ENCODE data around the gene TUB. TPM values are rescaled to one million over a fixed set of nuclear protein-coding genes. Genes with fewer than 3 reads are reported as not detected.

The TUB gene
- total and polyA plus RNA-seq, 2 of the 8 experiments (the other 6 are each of a cell fraction or from before 2014, with no cell fraction given) = 15.3 to 31.3 TPM

DNA sequence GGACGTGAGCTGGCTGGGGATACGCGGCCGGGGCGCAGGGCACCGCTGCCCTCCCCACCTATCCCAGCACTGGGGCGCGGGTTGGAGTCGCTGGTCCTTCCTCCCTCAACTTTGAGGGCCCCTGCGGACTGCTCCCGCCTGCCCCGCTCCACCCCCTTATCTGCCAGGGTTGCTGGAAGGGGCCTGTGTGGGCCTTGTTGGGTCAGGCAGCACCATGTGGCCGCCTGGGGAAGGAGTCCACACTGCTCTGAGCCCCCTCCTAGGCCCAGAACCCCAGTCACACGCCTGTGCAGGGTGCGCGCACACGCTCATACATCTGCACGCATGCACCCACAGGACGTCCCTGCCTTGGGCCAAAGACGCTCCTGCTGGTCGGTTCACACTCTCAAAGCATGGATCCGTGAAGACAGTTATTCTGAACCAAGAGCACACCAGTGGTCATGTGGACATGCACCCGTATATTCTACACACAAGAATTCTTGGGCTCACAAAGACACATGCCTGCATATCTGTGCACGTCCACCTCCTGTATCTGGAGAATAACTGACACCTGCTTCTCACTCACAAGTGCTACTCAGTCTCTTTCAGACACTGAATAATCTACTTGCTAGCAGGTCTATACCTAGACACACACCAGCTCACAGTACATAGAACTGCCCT, 710 bp downstream of the TUB start (continued):
- TF ChIP-seq GABPA (IDR thresholded peaks at IDR 0.05; ENCODE audit: borderline replicate concordance, insufficient read depth, low read length) = 0 out of 2 replicates have a peak, but pooled peaks have one; percentile 3
- TF ChIP-seq SAP30 (IDR thresholded peaks at IDR 0.05; ENCODE audit: insufficient read depth, insufficient replicate concordance, low read length) = peak; percentile 44
- TF ChIP-seq BRCA1 (IDR thresholded peaks at IDR 0.05; ENCODE audit: low read depth, low read length) = no peak
- TF ChIP-seq RFX5 (IDR thresholded peaks at IDR 0.05; ENCODE audit: borderline replicate concordance, low read depth, low read length) = no peak
- TF ChIP-seq TBP (IDR thresholded peaks at IDR 0.05; ENCODE audit: low read depth, low read length) = no peak
- TF ChIP-seq SP2 (IDR thresholded peaks at IDR 0.05; ENCODE audit: low read length) = no peak
- 0 out of 3 replicates have a peak, but pooled peaks of 1 of the 2 experiments have one; percentile 26 for TF ChIP-seq POLR2A (IDR thresholded peaks at IDR 0.05; ENCODE audit: control extremely low read depth in 1 of 2, low read depth in 2 of 2, low read length in 2 of 2)
- TF ChIP-seq, protein P1, sequence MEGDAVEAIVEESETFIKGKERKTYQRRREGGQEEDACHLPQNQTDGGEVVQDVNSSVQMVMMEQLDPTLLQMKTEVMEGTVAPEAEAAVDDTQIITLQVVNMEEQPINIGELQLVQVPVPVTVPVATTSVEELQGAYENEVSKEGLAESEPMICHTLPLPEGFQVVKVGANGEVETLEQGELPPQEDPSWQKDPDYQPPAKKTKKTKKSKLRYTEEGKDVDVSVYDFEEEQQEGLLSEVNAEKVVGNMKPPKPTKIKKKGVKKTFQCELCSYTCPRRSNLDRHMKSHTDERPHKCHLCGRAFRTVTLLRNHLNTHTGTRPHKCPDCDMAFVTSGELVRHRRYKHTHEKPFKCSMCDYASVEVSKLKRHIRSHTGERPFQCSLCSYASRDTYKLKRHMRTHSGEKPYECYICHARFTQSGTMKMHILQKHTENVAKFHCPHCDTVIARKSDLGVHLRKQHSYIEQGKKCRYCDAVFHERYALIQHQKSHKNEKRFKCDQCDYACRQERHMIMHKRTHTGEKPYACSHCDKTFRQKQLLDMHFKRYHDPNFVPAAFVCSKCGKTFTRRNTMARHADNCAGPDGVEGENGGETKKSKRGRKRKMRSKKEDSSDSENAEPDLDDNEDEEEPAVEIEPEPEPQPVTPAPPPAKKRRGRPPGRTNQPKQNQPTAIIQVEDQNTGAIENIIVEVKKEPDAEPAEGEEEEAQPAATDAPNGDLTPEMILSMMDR (IDR thresholded peaks at IDR 0.05; ENCODE audit: control extremely low read depth in 1 of 3, insufficient read depth in 1 of 3, low read depth in 1 of 3, low read length in 3 of 3) = no peak
- TF ChIP-seq ATF2 (IDR thresholded peaks at IDR 0.05; ENCODE audit: low read length) = no peak
- TF ChIP-seq TAF1 (IDR thresholded peaks at IDR 0.05; ENCODE audit: low read depth, low read length) = 0 out of 2 replicates have a peak, but pooled peaks have one; percentile 8
- TF ChIP-seq, protein P2, sequence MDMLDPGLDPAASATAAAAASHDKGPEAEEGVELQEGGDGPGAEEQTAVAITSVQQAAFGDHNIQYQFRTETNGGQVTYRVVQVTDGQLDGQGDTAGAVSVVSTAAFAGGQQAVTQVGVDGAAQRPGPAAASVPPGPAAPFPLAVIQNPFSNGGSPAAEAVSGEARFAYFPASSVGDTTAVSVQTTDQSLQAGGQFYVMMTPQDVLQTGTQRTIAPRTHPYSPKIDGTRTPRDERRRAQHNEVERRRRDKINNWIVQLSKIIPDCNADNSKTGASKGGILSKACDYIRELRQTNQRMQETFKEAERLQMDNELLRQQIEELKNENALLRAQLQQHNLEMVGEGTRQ (IDR thresholded peaks at IDR 0.05; ENCODE audit: low read length) = 0 out of 2 replicates have a peak, but pooled peaks have one; percentile 1
- TF ChIP-seq MAFK (IDR thresholded peaks at IDR 0.05; ENCODE audit: low read depth, low read length) = no peak
- TF ChIP-seq CHD1 (IDR thresholded peaks at IDR 0.05; ENCODE audit: low read depth, low read length) = no peak
- TF ChIP-seq MAX (IDR thresholded peaks at IDR 0.05) = no peak; the same call in 1 of the 2 replicates
- TF ChIP-seq SIN3A (conservative IDR thresholded peaks at IDR 0.05 in 1 of 2, IDR thresholded peaks at IDR 0.05 in 1 of 2; ENCODE audit: low read depth in 1 of 2, low read length in 2 of 2) = 0 out of 4 replicates have a peak, but pooled peaks of 1 of the 2 experiments have one; percentile 34
